ENCODE data around the gene SARDH. TPM values are rescaled to one million over a fixed set of nuclear protein-coding genes. Genes with fewer than 3 reads are reported as not detected.

The SARDH gene
- polyA plus RNA-seq, 1 donor from 2014 or later: not detected

- no peak overlapping the region for H3K4me2 ChIP-seq (ENCODE audit: low read length)
- TF ChIP-seq POLR2AphosphoS5 (IDR thresholded peaks at IDR 0.05): no peak
- no peak for TF ChIP-seq TAF1 (IDR thresholded peaks at IDR 0.05; ENCODE audit: low read depth)
- TF ChIP-seq CTCF (IDR thresholded peaks at IDR 0.05; ENCODE audit: poor library complexity, severe bottlenecking): no peak
- TF ChIP-seq MXI1 (conservative IDR thresholded peaks at IDR 0.05; ENCODE audit: poor library complexity, severe bottlenecking): no peak
These were observed 96.1 kb downstream of the SARDH start for GRCh38 chr9:133641861-133642595.

GRCh38 chr9:133641396-133641655 is 96.8 kb downstream of the SARDH start:
- Histone ChIP-seq H3F3A (ENCODE audit: insufficient read depth, low read length, poor library complexity, severe bottlenecking) (no peaks in the 10 kb centered on the region), H3K27me3 (ENCODE audit: insufficient read depth, low read depth, low read length) (no peaks in the 10 kb centered on the region), H3K4me2 (ENCODE audit: low read length) (no peak overlapping the region), H4K20me1 (ENCODE audit: insufficient read depth) (no peaks in the 10 kb centered on the region), H3K79me2 (replicated peaks; ENCODE audit: insufficient read depth, low read length) (no peaks in the 10 kb centered on the region), H3K4me3 (ENCODE audit: low read length) (no peak overlapping the region), H2AFZ (ENCODE audit: low read depth, low read length) (no peak overlapping the region), H3K36me3 (ENCODE audit: insufficient read depth, low read length) (no peaks in the 10 kb centered on the region), H3K9me3 (ENCODE audit: low read length) (no peaks in the 10 kb centered on the region), H3K27ac (ENCODE audit: low read length) (no peak overlapping the region), H3K9ac (ENCODE audit: low read length) (no peak overlapping the region), H3K9me2 (ENCODE audit: insufficient read depth, low read length) (no peaks in the 10 kb centered on the region)
- TF ChIP-seq EZH2 (IDR thresholded peaks at IDR 0.05; ENCODE audit: borderline replicate concordance, insufficient read depth, low read length, poor library complexity, severe bottlenecking) (no peak), CTCF (IDR thresholded peaks at IDR 0.05; ENCODE audit: poor library complexity, severe bottlenecking) (no peak), REST (IDR thresholded peaks at IDR 0.05; ENCODE audit: borderline replicate concordance) (no peak), EP300 (conservative IDR thresholded peaks at IDR 0.05; ENCODE audit: poor library complexity, severe bottlenecking) (no peak), SMC3 (conservative IDR thresholded peaks at IDR 0.05; ENCODE audit: poor library complexity) (no peak), TAF1 (IDR thresholded peaks at IDR 0.05; ENCODE audit: low read depth) (no peak), MXI1 (conservative IDR thresholded peaks at IDR 0.05; ENCODE audit: poor library complexity, severe bottlenecking) (no peak), POLR2AphosphoS5 (IDR thresholded peaks at IDR 0.05) (no peak), RAD21 (conservative IDR thresholded peaks at IDR 0.05) (no peak)

More at GRCh38 chr9:133641861-133642595, 96.1 kb downstream of the SARDH start:
- Histone ChIP-seq H3K79me2 (replicated peaks; ENCODE audit: insufficient read depth, low read length) (no peaks in the 10 kb centered on the region), H3K36me3 (ENCODE audit: insufficient read depth, low read length) (no peaks in the 10 kb centered on the region), H2AFZ (ENCODE audit: low read depth, low read length) (no peak overlapping the region), H3K27me3 (ENCODE audit: insufficient read depth, low read depth, low read length) (no peaks in the 10 kb centered on the region), H3F3A (ENCODE audit: insufficient read depth, low read length, poor library complexity, severe bottlenecking) (no peaks in the 10 kb centered on the region), H3K9me2 (ENCODE audit: insufficient read depth, low read length) (no peaks in the 10 kb centered on the region), H3K4me3 (ENCODE audit: low read length) (no peak overlapping the region), H3K9me3 (ENCODE audit: low read length) (no peaks in the 10 kb centered on the region), H4K20me1 (ENCODE audit: insufficient read depth) (no peaks in the 10 kb centered on the region), H3K27ac (ENCODE audit: low read length) (no peak overlapping the region), H3K9ac (ENCODE audit: low read length) (no peak overlapping the region)

Measured in neural cell (in vitro differentiated cells).